22Rv1 (cell line): ENCODE data around the gene AFDN.

ENCODE experiments used
- H3K27ac ChIP-seq: fragments of 450-650 bp; 2 replicates; pipeline ENCODE4 v1.5.1; 2017
- ZFX ChIP-seq: fragments of 450-650 bp; IDR thresholded peaks from 2 replicates; pipeline ENCODE4 v1.6.1; 2017; ENCODE audit warnings: antibody characterized with exemption, borderline replicate concordance
- TF ChIP-seq, protein P1 (sequence below): fragments of 450-650 bp; IDR thresholded peaks from 2 replicates; pipeline ENCODE4 v1.5.1; 2017; ENCODE audit warnings: mild to moderate bottlenecking

The AFDN gene

DNA sequence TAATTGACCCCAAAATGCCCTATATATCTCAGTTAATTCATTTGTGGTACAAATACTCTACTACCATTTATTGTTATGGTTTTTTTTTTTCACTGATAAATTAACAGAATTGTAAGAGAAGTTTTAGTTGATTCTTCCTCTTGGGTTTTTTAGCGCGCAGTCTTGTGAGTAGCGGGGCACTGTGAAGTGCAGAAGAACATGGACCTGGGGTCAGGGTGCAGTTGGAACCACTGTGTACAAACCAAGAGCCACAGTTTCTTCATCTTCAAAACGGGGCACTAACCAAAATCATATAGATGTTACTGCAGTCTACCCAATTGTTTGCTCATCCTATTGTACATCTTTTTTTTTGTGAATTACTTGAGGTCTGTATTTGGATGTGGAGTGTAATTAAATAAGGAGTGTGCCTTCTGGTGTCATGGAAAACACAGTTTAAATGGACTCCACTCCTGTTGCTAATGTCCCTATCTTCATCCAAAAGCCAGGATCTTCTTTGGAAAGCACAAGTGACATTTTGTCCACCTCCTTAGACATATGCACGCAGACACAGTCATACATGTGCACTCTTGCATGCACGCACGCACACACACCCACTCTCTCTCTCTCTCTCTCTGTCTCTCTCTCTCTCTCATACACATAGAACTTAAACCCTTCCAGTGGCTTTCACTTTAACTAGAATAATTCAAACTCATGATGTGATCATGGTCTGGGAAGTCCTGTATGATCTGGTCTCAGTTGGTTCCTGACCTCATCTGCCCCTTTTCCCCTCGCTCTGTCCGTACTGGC is 51.5 kb downstream of the AFDN start:
- TF ChIP-seq, protein P1, sequence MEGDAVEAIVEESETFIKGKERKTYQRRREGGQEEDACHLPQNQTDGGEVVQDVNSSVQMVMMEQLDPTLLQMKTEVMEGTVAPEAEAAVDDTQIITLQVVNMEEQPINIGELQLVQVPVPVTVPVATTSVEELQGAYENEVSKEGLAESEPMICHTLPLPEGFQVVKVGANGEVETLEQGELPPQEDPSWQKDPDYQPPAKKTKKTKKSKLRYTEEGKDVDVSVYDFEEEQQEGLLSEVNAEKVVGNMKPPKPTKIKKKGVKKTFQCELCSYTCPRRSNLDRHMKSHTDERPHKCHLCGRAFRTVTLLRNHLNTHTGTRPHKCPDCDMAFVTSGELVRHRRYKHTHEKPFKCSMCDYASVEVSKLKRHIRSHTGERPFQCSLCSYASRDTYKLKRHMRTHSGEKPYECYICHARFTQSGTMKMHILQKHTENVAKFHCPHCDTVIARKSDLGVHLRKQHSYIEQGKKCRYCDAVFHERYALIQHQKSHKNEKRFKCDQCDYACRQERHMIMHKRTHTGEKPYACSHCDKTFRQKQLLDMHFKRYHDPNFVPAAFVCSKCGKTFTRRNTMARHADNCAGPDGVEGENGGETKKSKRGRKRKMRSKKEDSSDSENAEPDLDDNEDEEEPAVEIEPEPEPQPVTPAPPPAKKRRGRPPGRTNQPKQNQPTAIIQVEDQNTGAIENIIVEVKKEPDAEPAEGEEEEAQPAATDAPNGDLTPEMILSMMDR, result no peak
- TF ChIP-seq ZFX, result no peak
- no peak overlapping the region for H3K27ac ChIP-seq

DNA sequence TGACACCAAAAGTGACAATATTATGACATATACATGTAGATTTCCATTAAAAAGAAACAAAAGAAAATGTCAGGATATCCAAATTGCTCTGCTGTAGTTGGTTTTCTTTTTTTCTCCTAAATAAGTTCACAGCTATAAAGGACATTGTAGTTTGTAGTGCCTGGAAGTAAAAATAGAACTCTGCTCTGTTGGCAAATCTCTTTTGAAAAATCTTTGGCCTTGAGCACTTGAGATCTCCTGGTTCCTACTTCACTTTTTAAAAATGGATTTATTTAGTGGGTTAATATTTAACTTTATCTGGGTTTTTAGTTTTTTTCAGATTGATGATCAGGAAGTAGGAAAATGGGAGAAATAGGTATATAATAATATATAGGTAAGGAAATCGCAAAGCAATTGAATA is 52.9 kb downstream of the AFDN start:
- TF ChIP-seq, protein P1, result no peak
- no peak for TF ChIP-seq ZFX
- H3K27ac ChIP-seq, result no peak overlapping the region

- no peak overlapping the region for H3K27ac ChIP-seq
- TF ChIP-seq, protein P1, result no peak
- TF ChIP-seq ZFX, result no peak
Measured at GRCh38 chr6:167881327-167881726, 54.6 kb downstream of the AFDN start.

GRCh38 chr6:167882244-167882643 is 55.5 kb downstream of the AFDN start:
- no peak overlapping the region for H3K27ac ChIP-seq
- TF ChIP-seq ZFX, result no peak
- TF ChIP-seq, protein P1, result no peak

DNA sequence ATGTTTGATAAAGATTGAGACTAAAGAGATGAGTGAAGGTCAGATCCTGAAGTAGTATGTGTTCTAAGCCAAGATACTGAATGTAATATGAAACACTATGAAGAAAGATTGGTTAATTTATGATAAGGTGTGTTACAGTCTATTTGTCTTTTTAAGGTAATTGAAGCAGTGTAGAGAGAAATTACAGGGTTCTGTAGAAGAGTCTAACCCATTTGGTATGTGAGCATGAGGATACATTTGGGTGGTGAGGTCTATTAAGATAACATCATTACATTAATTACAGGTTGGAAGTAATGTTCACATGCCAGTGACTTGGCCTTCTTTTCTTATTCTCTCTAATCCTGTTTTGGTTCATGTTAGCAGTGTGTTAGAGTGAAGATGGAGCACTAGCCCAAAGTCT is 61.4 kb downstream of the AFDN start:
- TF ChIP-seq, protein P1, result no peak
- TF ChIP-seq ZFX, result no peak
- H3K27ac ChIP-seq, result no peak overlapping the region

DNA sequence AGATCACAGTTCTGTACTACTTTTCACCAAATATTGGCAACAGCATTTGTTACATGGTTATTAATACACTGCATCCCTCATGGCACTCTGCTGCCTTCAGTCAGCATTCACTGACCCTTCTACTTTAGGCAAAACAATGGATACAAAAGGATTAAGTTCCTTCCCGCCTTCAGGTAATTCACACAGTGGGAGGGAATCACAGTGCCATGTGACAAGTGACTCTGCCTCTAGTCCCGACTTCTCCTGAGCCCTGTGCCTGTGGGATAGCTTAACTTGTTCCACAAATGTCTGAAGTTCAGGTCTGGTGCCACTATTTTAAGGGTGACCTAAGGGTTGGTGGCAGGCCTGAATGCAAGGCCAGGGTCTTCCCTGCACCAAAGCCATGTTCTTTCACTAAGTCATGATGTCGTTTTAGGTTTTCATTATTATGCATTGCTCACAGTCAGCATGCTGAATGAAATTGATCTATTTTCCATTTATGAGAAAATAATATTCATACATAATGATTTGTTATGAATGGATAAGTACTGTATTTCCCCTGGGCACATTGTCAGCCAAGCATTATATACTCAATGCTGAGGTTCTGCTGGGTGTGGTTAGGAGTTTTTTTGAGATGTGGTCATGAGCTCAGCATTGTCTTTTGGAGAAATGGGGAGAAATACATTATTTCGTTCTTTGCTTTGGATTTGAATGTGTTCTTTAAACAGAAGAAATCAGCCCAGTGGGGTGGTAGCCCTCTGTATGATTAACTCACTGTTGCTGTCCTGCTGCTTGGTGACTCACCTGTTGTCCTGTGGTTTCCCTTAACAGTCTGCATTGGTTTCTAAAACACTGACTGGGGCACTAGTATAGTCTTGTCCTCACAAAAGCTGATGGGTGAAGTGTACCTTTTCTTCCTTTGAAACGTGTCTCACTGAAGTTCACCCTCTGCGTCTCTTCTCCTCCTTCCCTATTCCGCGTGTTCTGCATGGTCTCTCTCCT is 66.4 kb downstream of the AFDN start:
- TF ChIP-seq, protein P1, result no peak
- no peak for TF ChIP-seq ZFX
- no peak overlapping the region for H3K27ac ChIP-seq
